Suprapubic skin (tissue), 4 donors: Measurements from ENCODE around the gene ANP32E. TPM values are rescaled to one million over a fixed set of nuclear protein-coding genes. Genes with fewer than 3 reads are reported as not detected.

Source experiments
- DNase-seq, 2 donors: peaks; one replicate each; pipeline ENCODE4 v3.0.0-alpha.2; 2019; ENCODE audit warnings: low spot score in 2 of 2
- H3K27ac ChIP-seq: fragments of 200-600 bp; sonication (generic); one replicate; pipeline ENCODE4 v1.5.1; 2019
- H3K27me3 ChIP-seq: fragments of 200-600 bp; sonication (generic); one replicate; pipeline ENCODE4 v1.5.1; 2019
- H3K36me3 ChIP-seq: fragments of 200-600 bp; sonication (generic); one replicate; pipeline ENCODE4 v1.5.1; 2019
- H3K4me1 ChIP-seq: fragments of 200-600 bp; sonication (generic); one replicate; pipeline ENCODE4 v1.5.1; 2019
- H3K4me3 ChIP-seq: fragments of 200-600 bp; sonication (generic); one replicate; pipeline ENCODE4 v1.5.1; 2019; ENCODE audit warnings: mild to moderate bottlenecking
- H3K9me3 ChIP-seq: fragments of 200-600 bp; sonication (generic); one replicate; pipeline ENCODE4 v1.5.1; 2019
- EP300 ChIP-seq: sonication (generic); formaldehyde crosslinking; IDR thresholded peaks from one replicate; pipeline ENCODE4 v1.6.1; 2017; ENCODE audit warnings: antibody characterized with exemption
- POLR2A ChIP-seq, 2 donors: fragments of 450-650 bp; IDR thresholded peaks; one replicate each; pipeline ENCODE4 v1.6.1; 2017; ENCODE audit warnings: antibody characterized with exemption in 2 of 2, mild to moderate bottlenecking in 2 of 2, moderate library complexity in 2 of 2
- POLR2AphosphoS5 ChIP-seq, 3 donors: sonication (generic); formaldehyde crosslinking; IDR thresholded peaks; one replicate each; pipeline ENCODE4 v1.6.1; 2017; ENCODE audit warnings: antibody characterized with exemption in 3 of 3
- WGBS: methylation state at CpG from one replicate; pipeline ENCODE4 v1.1.5; 2018; 5-methylcytosine and 5-hydroxymethylcytosine counted together
- total RNA-seq, 4 donors: library from RNA; depleted of rRNA; stranded (reverse); fragments of >200 nt; gene quantifications; one replicate each; pipeline ENCODE4 v1.1.0, GENCODE V29; 2016
- TF ChIP-seq, protein P1 (sequence below), 2 donors: fragments of 200-600 bp in 1 of 2; fragments of 450-650 bp in 1 of 2; sonication (generic) in 1 of 2; IDR thresholded peaks; one replicate each; pipeline ENCODE4 v1.5.1; 2016 to 2019; ENCODE audit warnings: antibody characterized with exemption in 2 of 2, mild to moderate bottlenecking in 1 of 2, moderate library complexity in 1 of 2

The ANP32E gene
- total RNA-seq, 4 donors from 2014 or later: 7.5 to 17.6 (median 13.7) TPM

GRCh38 chr1:150178548-150178947 is 57.4 kb downstream of the ANP32E start:
- no peaks in the 10 kb centered on the region for H3K4me1 ChIP-seq
- TF ChIP-seq POLR2AphosphoS5 (IDR thresholded peaks at IDR 0.05) (no peak), EP300 (no peak), POLR2A (IDR thresholded peaks at IDR 0.05) (no peak)
- TF ChIP-seq, protein P1, sequence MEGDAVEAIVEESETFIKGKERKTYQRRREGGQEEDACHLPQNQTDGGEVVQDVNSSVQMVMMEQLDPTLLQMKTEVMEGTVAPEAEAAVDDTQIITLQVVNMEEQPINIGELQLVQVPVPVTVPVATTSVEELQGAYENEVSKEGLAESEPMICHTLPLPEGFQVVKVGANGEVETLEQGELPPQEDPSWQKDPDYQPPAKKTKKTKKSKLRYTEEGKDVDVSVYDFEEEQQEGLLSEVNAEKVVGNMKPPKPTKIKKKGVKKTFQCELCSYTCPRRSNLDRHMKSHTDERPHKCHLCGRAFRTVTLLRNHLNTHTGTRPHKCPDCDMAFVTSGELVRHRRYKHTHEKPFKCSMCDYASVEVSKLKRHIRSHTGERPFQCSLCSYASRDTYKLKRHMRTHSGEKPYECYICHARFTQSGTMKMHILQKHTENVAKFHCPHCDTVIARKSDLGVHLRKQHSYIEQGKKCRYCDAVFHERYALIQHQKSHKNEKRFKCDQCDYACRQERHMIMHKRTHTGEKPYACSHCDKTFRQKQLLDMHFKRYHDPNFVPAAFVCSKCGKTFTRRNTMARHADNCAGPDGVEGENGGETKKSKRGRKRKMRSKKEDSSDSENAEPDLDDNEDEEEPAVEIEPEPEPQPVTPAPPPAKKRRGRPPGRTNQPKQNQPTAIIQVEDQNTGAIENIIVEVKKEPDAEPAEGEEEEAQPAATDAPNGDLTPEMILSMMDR (IDR thresholded peaks at IDR 0.05): no peak
- H3K27ac ChIP-seq: no peak overlapping the region
- no peaks in the 10 kb centered on the region for H3K9me3 ChIP-seq
- no peak overlapping the region for H3K4me3 ChIP-seq
- DNase-seq: no peak
- no peaks in the 10 kb centered on the region for H3K36me3 ChIP-seq
- no peaks in the 10 kb centered on the region for H3K27me3 ChIP-seq

DNA sequence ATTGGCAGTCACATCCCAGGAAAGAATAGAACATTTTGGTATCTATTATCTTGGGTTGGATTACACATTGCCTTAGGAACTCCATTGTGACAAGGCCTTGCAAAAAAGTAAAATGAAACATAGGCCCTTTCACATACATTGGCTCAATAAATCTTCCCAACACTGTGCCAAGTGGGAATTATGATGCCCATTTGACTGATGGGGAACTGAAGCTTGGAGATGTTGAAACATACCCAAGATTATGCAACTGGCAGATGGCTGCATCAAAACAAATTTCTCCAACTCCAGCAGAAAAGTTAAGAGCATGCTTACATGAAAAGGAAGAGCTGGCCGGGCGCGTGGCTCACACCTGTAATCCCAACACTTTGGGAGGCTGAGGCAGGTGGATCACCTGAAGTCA is 59.3 kb downstream of the ANP32E start:
- Histone ChIP-seq H3K4me3 (no peak overlapping the region), H3K4me1 (no peaks in the 10 kb centered on the region), H3K9me3 (no peaks in the 10 kb centered on the region), H3K27ac (no peak overlapping the region), H3K36me3 (no peaks in the 10 kb centered on the region), H3K27me3 (no peaks in the 10 kb centered on the region)
- no peak for DNase-seq
- TF ChIP-seq EP300 (no peak), POLR2AphosphoS5 (IDR thresholded peaks at IDR 0.05) (no peak), POLR2A (IDR thresholded peaks at IDR 0.05) (no peak)
- TF ChIP-seq, protein P1 (IDR thresholded peaks at IDR 0.05): no peak
- WGBS: 88% methylated on average over 3 of the region's 3 CpGs

DNA sequence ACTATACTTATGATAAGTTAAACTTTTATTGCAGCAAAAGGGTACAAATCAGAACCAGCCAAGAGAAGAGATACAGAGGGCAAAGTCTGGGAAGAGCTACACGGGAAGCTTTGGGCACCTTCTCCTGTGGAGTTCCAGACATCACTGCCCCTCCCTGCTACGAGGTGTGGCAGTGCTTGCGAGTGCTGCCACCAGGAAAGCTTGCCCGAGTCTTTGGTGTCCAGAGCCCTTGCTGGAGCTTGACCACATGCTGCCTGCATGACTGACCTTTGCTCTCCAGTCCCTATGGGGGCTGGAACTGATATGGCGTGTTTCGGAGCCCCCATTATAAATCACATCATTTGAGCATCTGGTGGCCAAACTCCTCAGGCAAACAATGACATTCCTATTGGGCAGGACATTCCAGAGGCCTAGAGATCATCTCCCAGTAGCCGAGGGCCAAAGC is 62.7 kb downstream of the ANP32E start:
- no peaks in the 10 kb centered on the region for H3K27me3 ChIP-seq
- no peaks in the 10 kb centered on the region for H3K36me3 ChIP-seq
- H3K4me1 ChIP-seq: no peaks in the 10 kb centered on the region
- TF ChIP-seq, protein P1 (IDR thresholded peaks at IDR 0.05): no peak
- TF ChIP-seq EP300 (no peak), POLR2A (IDR thresholded peaks at IDR 0.05) (no peak)
- no peaks in the 10 kb centered on the region for H3K9me3 ChIP-seq
- no peak overlapping the region for H3K27ac ChIP-seq
- no peak for DNase-seq
- WGBS: 87% methylated on average over 6 of the region's 7 CpGs
- H3K4me3 ChIP-seq: no peak overlapping the region

DNA sequence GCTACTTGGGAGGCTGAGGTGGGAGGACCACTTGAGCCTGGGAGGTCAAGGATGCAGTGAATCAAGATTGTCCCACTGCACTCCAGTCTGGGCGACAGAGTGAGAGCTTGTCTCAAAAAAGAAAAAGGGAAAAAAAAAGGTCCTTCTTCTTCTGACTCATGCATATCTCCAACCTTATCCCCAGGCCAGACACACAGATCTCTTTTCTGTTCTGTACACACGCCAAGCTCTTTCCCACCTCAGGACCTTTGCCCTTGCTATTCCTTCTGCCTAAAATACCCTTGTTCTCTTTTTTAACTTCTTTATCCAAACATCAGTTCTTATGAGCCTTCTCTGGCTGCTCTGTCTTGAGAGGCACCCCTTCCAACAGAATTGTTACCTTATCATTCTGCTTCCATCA is 64.1 kb downstream of the ANP32E start:
- 85% methylated on average over 2 of the region's 2 CpGs for WGBS
- H3K36me3 ChIP-seq: no peaks in the 10 kb centered on the region

DNA sequence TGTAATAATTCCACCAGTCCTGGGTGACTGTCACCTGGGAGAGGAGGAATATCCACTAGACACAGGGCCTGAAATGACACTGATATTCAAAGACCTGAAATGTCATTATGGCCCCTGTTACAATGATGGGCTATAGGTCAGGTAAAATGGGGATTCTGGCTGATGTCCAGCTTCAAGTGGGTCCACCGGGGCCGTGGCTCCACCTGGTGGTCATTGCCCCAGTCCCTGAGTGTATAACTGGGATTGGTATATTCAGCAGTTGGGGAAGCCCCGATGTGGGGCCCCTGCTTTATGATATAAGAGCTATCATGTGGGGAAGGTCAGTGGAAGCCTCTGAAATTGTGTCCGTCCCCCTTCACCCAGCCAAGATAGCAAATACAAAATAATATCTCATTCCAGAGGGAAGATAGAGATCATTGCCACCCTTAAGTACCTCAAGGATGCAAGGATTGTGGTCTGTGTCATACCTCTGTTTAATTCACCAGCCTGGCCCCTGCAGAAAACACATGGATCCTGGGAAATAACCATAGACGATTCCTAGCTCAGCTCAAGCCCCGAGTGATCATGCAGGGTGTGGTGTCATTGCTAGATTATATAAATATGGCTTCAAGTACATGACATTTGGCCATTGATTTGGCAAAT is 66.8 kb downstream of the ANP32E start:
- DNase-seq: peak in 1 of 2 donors; percentile 85
- no peaks in the 10 kb centered on the region for H3K4me1 ChIP-seq

More for the DNA sequence above, 64.1 kb downstream of the ANP32E start:
- no peak for DNase-seq
- no peaks in the 10 kb centered on the region for H3K9me3 ChIP-seq
- no peak overlapping the region for H3K4me3 ChIP-seq
- H3K27me3 ChIP-seq: no peaks in the 10 kb centered on the region
- no peaks in the 10 kb centered on the region for H3K4me1 ChIP-seq
- H3K27ac ChIP-seq: no peak overlapping the region
- no peak for TF ChIP-seq POLR2A (IDR thresholded peaks at IDR 0.05)
- no peak for TF ChIP-seq POLR2AphosphoS5 (IDR thresholded peaks at IDR 0.05)
- no peak for TF ChIP-seq EP300
- TF ChIP-seq, protein P1 (IDR thresholded peaks at IDR 0.05): no peak

More for the DNA sequence above, 66.8 kb downstream of the ANP32E start:
- H3K36me3 ChIP-seq: no peaks in the 10 kb centered on the region
- no peaks in the 10 kb centered on the region for H3K9me3 ChIP-seq
- no peak overlapping the region for H3K27ac ChIP-seq
- TF ChIP-seq EP300 (no peak), POLR2A (IDR thresholded peaks at IDR 0.05) (no peak), POLR2AphosphoS5 (IDR thresholded peaks at IDR 0.05) (no peak)
- TF ChIP-seq, protein P1 (IDR thresholded peaks at IDR 0.05): peak; percentile 32 to 60
- H3K27me3 ChIP-seq: no peaks in the 10 kb centered on the region
- WGBS: 22% methylated on average over 6 of the region's 6 CpGs
- H3K4me3 ChIP-seq: no peak overlapping the region

Other genes with a start within 250 kb of the ANP32E start
- gene OTUD7B, start 225.4 kb downstream of the ANP32E start, total RNA-seq: 10 to 100 TPM; 11.0 to 19.2 (median 15.0) TPM
- 10 to 100 TPM; 23.8 to 67.4 (median 34.2) TPM for gene VPS45, start 168.3 kb downstream of the ANP32E start, total RNA-seq
- 10 to 100 TPM in 3 of 4 donors, 1 to 10 TPM in 1; 4.8 to 19.2 (median 10.7) TPM for gene PLEKHO1, start 86.2 kb downstream of the ANP32E start, total RNA-seq
- gene CA14, start 21.7 kb upstream of the ANP32E start, total RNA-seq: 1 to 10 TPM in 2 of 4 donors, under 1 TPM in 2; 0.64 to 2.8 (median 1.1) TPM
- 100 to 1,000 TPM in 3 of 4 donors, 10 to 100 TPM in 1; 92.5 to 141 (median 125) TPM for gene APH1A, start 32.9 kb upstream of the ANP32E start, total RNA-seq
- 10 to 100 TPM in 1 of 4 donors, 1 to 10 TPM in 2, under 1 TPM in 1; 0.96 to 16.0 (median 1.5) TPM for gene C1orf54, start 36.7 kb upstream of the ANP32E start, total RNA-seq
- gene CIART, start 46.4 kb upstream of the ANP32E start, total RNA-seq: 10 to 100 TPM; 15.8 to 37.4 (median 28.1) TPM
- gene MRPS21, start 57.7 kb upstream of the ANP32E start, total RNA-seq: 10 to 100 TPM; 30.6 to 44.1 (median 38.2) TPM
- gene PRPF3, start 85.4 kb upstream of the ANP32E start, total RNA-seq: 100 to 1,000 TPM in 1 of 4 donors, 10 to 100 TPM in 3; 28.2 to 104 (median 50.5) TPM
- gene RPRD2, start 128.0 kb upstream of the ANP32E start, total RNA-seq: 10 to 100 TPM; 22.2 to 39.0 (median 28.8) TPM